ENCODE results near the gene VTI1B.
"Not testable (repeated sequence)": the region's sequence is repeated elsewhere in the genome, so short reads cannot be mapped to it uniquely, and the experiment has no call there.

VTI1B gene

GRCh38 chr14:67630186-67630585, 44.2 kb downstream of the VTI1B start:
- peak; percentile 7 for DNase-seq (ENCODE audit: low read depth)

- no peak for DNase-seq (ENCODE audit: low read depth)
Observed at GRCh38 chr14:67627519-67627918, 46.9 kb downstream of the VTI1B start.

GRCh38 chr14:67626131-67626530, 48.3 kb downstream of the VTI1B start:
- DNase-seq (ENCODE audit: low read depth): not testable (repeated sequence)

GRCh38 chr14:67623114-67623513, 51.3 kb downstream of the VTI1B start:
- no peak for DNase-seq (ENCODE audit: low read depth)

GRCh38 chr14:67622675-67623074, 51.8 kb downstream of the VTI1B start:
- peak; percentile 90 for DNase-seq (ENCODE audit: low read depth)

GRCh38 chr14:67620217-67620785, 54.1 kb downstream of the VTI1B start:
- peak; percentile 28 for DNase-seq (ENCODE audit: low read depth)

- peak; percentile 94 for DNase-seq (ENCODE audit: low read depth)
Observed at GRCh38 chr14:67619446-67620216, 54.8 kb downstream of the VTI1B start, which contains the start of gene ARG2. Gene ARG2 (plus strand): TSS chr14:67619920. CDS start chr14:67619978, 58 bp downstream.

GRCh38 chr14:67618617-67619063, 55.8 kb downstream of the VTI1B start:
- DNase-seq (ENCODE audit: low read depth): peak; percentile 82

- no peak for DNase-seq (ENCODE audit: low read depth)
Observed at GRCh38 chr14:67610491-67610890, 63.9 kb downstream of the VTI1B start.

GRCh38 chr14:67609642-67610310, 64.7 kb downstream of the VTI1B start:
- DNase-seq (ENCODE audit: low read depth): no peak

GRCh38 chr14:67607646-67608045, 66.8 kb downstream of the VTI1B start:
- DNase-seq (ENCODE audit: low read depth): no peak

GRCh38 chr14:67602995-67603545, 71.4 kb downstream of the VTI1B start:
- DNase-seq (ENCODE audit: low read depth): no peak

GRCh38 chr14:67602076-67602475, 72.4 kb downstream of the VTI1B start:
- DNase-seq (ENCODE audit: low read depth): no peak

GRCh38 chr14:67600562-67600974, 73.9 kb downstream of the VTI1B start:
- DNase-seq (ENCODE audit: low read depth): not testable (repeated sequence)

- DNase-seq (ENCODE audit: low read depth): peak; percentile 84
Observed at GRCh38 chr14:67599698-67600561, 74.5 kb downstream of the VTI1B start, which contains the start of gene PIGH. Gene PIGH (minus strand): TSS chr14:67600268. CDS start chr14:67600203, 65 bp downstream.

Data from EH (cell line).